Smooth muscle cell (in vitro differentiated cells): ENCODE data around the gene PPP1R13B. TPM values are rescaled to one million over a fixed set of nuclear protein-coding genes. Genes with fewer than 3 reads are reported as not detected.

ENCODE experiments used
- DNase-seq: peaks from one replicate; lab custom pipeline; 2025; ENCODE audit not compliant: unreplicated experiment; lab: John Stamatoyannopoulos, UW
- H2AFZ ChIP-seq: fragments of 200-600 bp; sonication (generic); 2 replicates; pipeline ENCODE4 v1.6.0; 2016; ENCODE audit warnings: antibody characterized with exemption, low read depth, mild to moderate bottlenecking
- H3F3A ChIP-seq: fragments of 200-600 bp; sonication (generic); 2 replicates; pipeline ENCODE4 v1.6.0; 2017; ENCODE audit warnings: antibody characterized with exemption, low read depth
- H3K27ac ChIP-seq: fragments of 200-600 bp; sonication (generic); 2 replicates; pipeline ENCODE4 v1.5.1; 2016; ENCODE audit warnings: low read depth, mild to moderate bottlenecking
- H3K27me3 ChIP-seq: fragments of 200-600 bp; sonication (generic); 2 replicates; pipeline ENCODE4 v1.6.1; 2016; ENCODE audit warnings: low read depth, mild to moderate bottlenecking
- H3K36me3 ChIP-seq: fragments of 200-600 bp; sonication (generic); 2 replicates; pipeline ENCODE4 v1.5.1; 2016; ENCODE audit warnings: low read depth
- H3K4me1 ChIP-seq: fragments of 200-600 bp; sonication (generic); 2 replicates; pipeline ENCODE4 v1.5.1; 2016; ENCODE audit warnings: low read depth
- H3K4me2 ChIP-seq: fragments of 200-600 bp; sonication (generic); 2 replicates; pipeline ENCODE4 v1.6.0; 2016; ENCODE audit warnings: mild to moderate bottlenecking
- H3K4me3 ChIP-seq: fragments of 200-600 bp; sonication (generic); 2 replicates; pipeline ENCODE4 v1.5.1; 2016; ENCODE audit warnings: mild to moderate bottlenecking
- H3K79me2 ChIP-seq: fragments of 200-600 bp; sonication (generic); 2 replicates; pipeline ENCODE4 v1.6.0; 2016; ENCODE audit warnings: low read depth, mild to moderate bottlenecking
- H3K9ac ChIP-seq: fragments of 200-600 bp; sonication (generic); 2 replicates; pipeline ENCODE4 v1.6.0; 2016; ENCODE audit warnings: low read depth
- H3K9me3 ChIP-seq: fragments of 200-600 bp; sonication (generic); replicated peaks from 2 replicates; pipeline ENCODE4 v1.5.1; 2016; ENCODE audit warnings: low read depth
- H4K20me1 ChIP-seq: fragments of 200-600 bp; sonication (generic); 2 replicates; pipeline ENCODE4 v1.6.0; 2016; ENCODE audit warnings: low read depth
- CTCF ChIP-seq: fragments of 200-600 bp; sonication (generic); IDR thresholded peaks from 2 replicates; pipeline ENCODE4 v1.5.1; 2017; ENCODE audit warnings: borderline replicate concordance, mild to moderate bottlenecking, antibody characterized with exemption; ENCODE audit not compliant: insufficient read depth, poor library complexity, severe bottlenecking
- WGBS: methylation state at CpG from one replicate; pipeline ENCODE4 v1.1.7; 2016; ENCODE audit warnings: low lambda C conversion rate; 5-methylcytosine and 5-hydroxymethylcytosine counted together
- polyA plus RNA-seq: library from polyadenylated mRNA; unstranded; fragments of >200 nt; fragmentation: Nextera tagmentation; extraction: Ambion mirVana; gene quantifications from 2 replicates; pipeline ENCODE4 v1.2.1, GENCODE V29; 2016
- total RNA-seq: library from RNA; depleted of rRNA; stranded (reverse); fragments of >200 nt; gene quantifications from 2 replicates; pipeline ENCODE4 v1.2.3, GENCODE V29; 2014

PPP1R13B gene
- total RNA-seq (2.1 and 4.3 TPM in 2 replicates), polyA plus RNA-seq (2.3 and 7.1 TPM in 2 replicates)

GRCh38 chr14:103847451-103848174 lies at the start of gene PPP1R13B:
TSS of gene PPP1R13B (minus strand) at chr14:103847575. CDS start at chr14:103847307, 268 bp downstream.
- Histone ChIP-seq H3K4me1 (peaks cover 10% of the 10 kb centered on the region), H3K36me3 (no peaks in the 10 kb centered on the region), H2AFZ (peak within 1 kb of the TSS; percentile 47), H3K4me2 (peak within 1 kb of the TSS; percentile 99), H4K20me1 (peaks cover 23% of the 10 kb centered on the region), H3K27me3 (peaks cover 22% of the 10 kb centered on the region), H3K9me3 (no peaks in the 10 kb centered on the region), H3K27ac (no peak within 1 kb of the TSS), H3K9ac (no peak within 1 kb of the TSS), H3K79me2 (peaks cover 14% of the 10 kb centered on the region), H3K4me3 (peak within 1 kb of the TSS; percentile 79), H3F3A (peaks cover 4% of the 10 kb centered on the region)
- 1% methylated on average over 37 of the region's 104 CpGs for WGBS
- no peak for TF ChIP-seq CTCF
- peak; percentile 75 for DNase-seq

GRCh38 chr14:103896578-103896977 lies 49.2 kb upstream of the PPP1R13B start:
- Histone ChIP-seq H2AFZ (no peak overlapping the region), H3K79me2 (no peaks in the 10 kb centered on the region), H3K36me3 (no peaks in the 10 kb centered on the region), H3K27ac (no peak overlapping the region), H3K9me3 (no peaks in the 10 kb centered on the region), H3K4me3 (no peak overlapping the region), H3F3A (no peaks in the 10 kb centered on the region), H3K4me2 (no peak overlapping the region), H3K9ac (no peak overlapping the region), H3K4me1 (no peaks in the 10 kb centered on the region), H3K27me3 (no peaks in the 10 kb centered on the region), H4K20me1 (no peaks in the 10 kb centered on the region)
- 68% methylated on average over 6 of the region's 6 CpGs for WGBS
- TF ChIP-seq CTCF, result no peak
- no peak for DNase-seq

GRCh38 chr14:103894723-103895059 lies 47.3 kb upstream of the PPP1R13B start:
- H3K27me3 ChIP-seq, result no peaks in the 10 kb centered on the region
- WGBS, result 86% methylated on average over 7 of the region's 7 CpGs
- H3K9ac ChIP-seq, result no peak overlapping the region
- H3F3A ChIP-seq, result no peaks in the 10 kb centered on the region
- no peak for DNase-seq
- no peaks in the 10 kb centered on the region for H3K36me3 ChIP-seq
- TF ChIP-seq CTCF, result no peak
- no peaks in the 10 kb centered on the region for H3K79me2 ChIP-seq
- H3K4me2 ChIP-seq, result no peak overlapping the region
- H3K4me3 ChIP-seq, result no peak overlapping the region
- no peak overlapping the region for H3K27ac ChIP-seq
- no peak overlapping the region for H2AFZ ChIP-seq
- H4K20me1 ChIP-seq, result no peaks in the 10 kb centered on the region
- no peaks in the 10 kb centered on the region for H3K9me3 ChIP-seq
- no peaks in the 10 kb centered on the region for H3K4me1 ChIP-seq

GRCh38 chr14:103894034-103894722 lies 46.8 kb upstream of the PPP1R13B start:
- H3F3A ChIP-seq, result no peaks in the 10 kb centered on the region
- 89% methylated on average over 25 of the region's 26 CpGs for WGBS
- H3K9ac ChIP-seq, result no peak overlapping the region
- no peak overlapping the region for H2AFZ ChIP-seq
- H4K20me1 ChIP-seq, result no peaks in the 10 kb centered on the region
- no peaks in the 10 kb centered on the region for H3K79me2 ChIP-seq
- no peak overlapping the region for H3K4me2 ChIP-seq
- H3K27me3 ChIP-seq, result no peaks in the 10 kb centered on the region
- H3K4me3 ChIP-seq, result no peak overlapping the region
- no peak for DNase-seq
- H3K4me1 ChIP-seq, result no peaks in the 10 kb centered on the region
- no peaks in the 10 kb centered on the region for H3K36me3 ChIP-seq
- no peak overlapping the region for H3K27ac ChIP-seq
- no peak for TF ChIP-seq CTCF
- no peaks in the 10 kb centered on the region for H3K9me3 ChIP-seq
